ENCODE data around the gene NABP1.

DNA sequence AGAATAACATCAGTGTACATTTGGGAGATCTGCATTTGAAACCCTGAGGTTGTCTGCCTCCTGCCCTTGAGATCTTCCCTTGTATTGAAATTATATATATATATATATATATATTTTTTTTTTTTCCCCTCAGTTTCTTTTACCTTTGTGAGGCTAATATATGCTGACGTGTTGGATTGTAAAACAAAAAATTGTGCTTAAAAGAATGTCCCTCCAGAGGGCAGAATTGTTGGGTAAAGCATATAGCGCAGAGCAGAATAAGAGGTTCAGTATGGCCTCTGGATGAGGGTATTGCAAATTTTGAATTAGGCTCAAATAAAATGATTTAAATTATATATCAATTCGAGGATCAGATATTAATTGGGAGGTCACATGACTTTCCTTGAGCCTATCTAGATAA lies 12.4 kb downstream of the NABP1 start:
- TF ChIP-seq EZH2 (IDR thresholded peaks at IDR 0.05; ENCODE audit: low read depth): no peak
- TF ChIP-seq, protein P1, sequence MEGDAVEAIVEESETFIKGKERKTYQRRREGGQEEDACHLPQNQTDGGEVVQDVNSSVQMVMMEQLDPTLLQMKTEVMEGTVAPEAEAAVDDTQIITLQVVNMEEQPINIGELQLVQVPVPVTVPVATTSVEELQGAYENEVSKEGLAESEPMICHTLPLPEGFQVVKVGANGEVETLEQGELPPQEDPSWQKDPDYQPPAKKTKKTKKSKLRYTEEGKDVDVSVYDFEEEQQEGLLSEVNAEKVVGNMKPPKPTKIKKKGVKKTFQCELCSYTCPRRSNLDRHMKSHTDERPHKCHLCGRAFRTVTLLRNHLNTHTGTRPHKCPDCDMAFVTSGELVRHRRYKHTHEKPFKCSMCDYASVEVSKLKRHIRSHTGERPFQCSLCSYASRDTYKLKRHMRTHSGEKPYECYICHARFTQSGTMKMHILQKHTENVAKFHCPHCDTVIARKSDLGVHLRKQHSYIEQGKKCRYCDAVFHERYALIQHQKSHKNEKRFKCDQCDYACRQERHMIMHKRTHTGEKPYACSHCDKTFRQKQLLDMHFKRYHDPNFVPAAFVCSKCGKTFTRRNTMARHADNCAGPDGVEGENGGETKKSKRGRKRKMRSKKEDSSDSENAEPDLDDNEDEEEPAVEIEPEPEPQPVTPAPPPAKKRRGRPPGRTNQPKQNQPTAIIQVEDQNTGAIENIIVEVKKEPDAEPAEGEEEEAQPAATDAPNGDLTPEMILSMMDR (conservative IDR thresholded peaks at IDR 0.05): no peak
